Activated CD8-positive, alpha-beta T cell treated with anti-CD3 and anti-CD28 coated beads, Interleukin-2, amount 10 ng/mL, durations not matched to agents 7 days and 5 days (primary cell): ENCODE results near the gene CHST15. TPM values are rescaled to one million over a fixed set of nuclear protein-coding genes. Genes with fewer than 3 reads are reported as not detected.
"Not testable (repeated sequence)": the region's sequence is repeated elsewhere in the genome, so short reads cannot be mapped to it uniquely, and the experiment has no call there.

ENCODE experiments used
- ATAC-seq: fragments of 150-1000 bp; cut with Tn5 transposase; one replicate; pipeline ENCODE4 v1.10.0; 2021; ENCODE audit warnings: moderate library complexity
- CTCF ChIA-PET: fragments of 350-600 bp; sonication (Branson Sonifier 250); formaldehyde crosslinking; loops from one replicate; lab custom pipeline; 2021; ENCODE audit warnings: antibody characterized with exemption; lab: Charles Lee
- POLR2A ChIA-PET: fragments of 350-600 bp; sonication (Branson Sonifier 250); formaldehyde crosslinking; loops from one replicate; lab custom pipeline; 2021; ENCODE audit warnings: antibody characterized with exemption; lab: Charles Lee
- DNase-seq: peaks from one replicate; pipeline ENCODE4 v3.0.0-alpha.2; 2020
- H3K27ac Mint-ChIP-seq: one replicate; pipeline ENCODE4 v1.8.0; 2021; ENCODE audit warnings: mild to moderate bottlenecking, mixed read lengths
- H3K27me3 Mint-ChIP-seq: one replicate; pipeline ENCODE4 v1.8.0; 2021; ENCODE audit warnings: low read depth, mixed read lengths
- H3K36me3 Mint-ChIP-seq: one replicate; pipeline ENCODE4 v1.8.0; 2021; ENCODE audit warnings: low read depth, mixed read lengths
- H3K4me1 Mint-ChIP-seq: one replicate; pipeline ENCODE4 v1.8.0; 2021; ENCODE audit warnings: low read depth, mixed read lengths
- H3K4me3 Mint-ChIP-seq: one replicate; pipeline ENCODE4 v1.8.0; 2021; ENCODE audit warnings: mild to moderate bottlenecking, mixed read lengths
- H3K9me3 Mint-ChIP-seq: one replicate; pipeline ENCODE4 v1.8.0; 2022; ENCODE audit warnings: mixed read lengths; ENCODE audit not compliant: insufficient read depth
- total RNA-seq, 2 experiments: library from RNA; stranded (reverse); gene quantifications; one replicate each; pipeline ENCODE4 v1.2.3, GENCODE V29; 2021

Gene CHST15
- total RNA-seq, 2 experiments from 2014 or later, result not detected

- DNase-seq (no peak), ATAC-seq (no peak)
- no peaks in the 10 kb centered on the region for H3K27me3 Mint-ChIP-seq
- H3K4me1 Mint-ChIP-seq, result peaks cover 10% of the 10 kb centered on the region
- CTCF ChIA-PET, result no interaction called here
- POLR2A ChIA-PET, result no interaction called here
- no peak overlapping the region for H3K4me3 Mint-ChIP-seq
- H3K9me3 Mint-ChIP-seq, result no peaks in the 10 kb centered on the region
- no peak overlapping the region for H3K27ac Mint-ChIP-seq
- H3K36me3 Mint-ChIP-seq, result no peaks in the 10 kb centered on the region
These were observed 11.6 kb upstream of the CHST15 start for GRCh38 chr10:124105045-124105444.

- POLR2A ChIA-PET, result no interaction called here
These were observed 10.7 kb upstream of the CHST15 start for GRCh38 chr10:124104011-124104627.

GRCh38 chr10:124101351-124101750 lies 8.0 kb upstream of the CHST15 start:
- Mint-ChIP-seq H3K27me3 (peaks cover 12% of the 10 kb centered on the region), H3K9me3 (no peaks in the 10 kb centered on the region), H3K4me3 (no peak overlapping the region), H3K27ac (no peak overlapping the region), H3K4me1 (no peaks in the 10 kb centered on the region), H3K36me3 (peaks cover under 1% of the 10 kb centered on the region)
- ATAC-seq, result no peak
- DNase-seq, result no peak
- ChIA-PET CTCF (no interaction called here), POLR2A (no interaction called here)

More at GRCh38 chr10:124104011-124104627, 10.7 kb upstream of the CHST15 start:
- ATAC-seq (no peak), DNase-seq (no peak)
- Mint-ChIP-seq H3K36me3 (no peaks in the 10 kb centered on the region), H3K4me3 (no peak overlapping the region), H3K27ac (no peak overlapping the region), H3K27me3 (peaks cover under 1% of the 10 kb centered on the region), H3K4me1 (peaks cover 2% of the 10 kb centered on the region), H3K9me3 (no peaks in the 10 kb centered on the region)
- CTCF ChIA-PET, result no interaction called here

- DNase-seq, H3K36me3 Mint-ChIP-seq, POLR2A ChIA-PET, H3K9me3 Mint-ChIP-seq, H3K27ac Mint-ChIP-seq, CTCF ChIA-PET, H3K4me1 Mint-ChIP-seq, ATAC-seq, H3K4me3 Mint-ChIP-seq: not testable (repeated sequence)
- H3K27me3 Mint-ChIP-seq, result peaks cover 17% of the 10 kb centered on the region
These were observed 7.3 kb upstream of the CHST15 start for GRCh38 chr10:124100651-124101050.

GRCh38 chr10:124100124-124100523 lies 6.7 kb upstream of the CHST15 start:
- Mint-ChIP-seq H3K27ac (no peak overlapping the region), H3K4me1 (no peaks in the 10 kb centered on the region), H3K4me3 (no peak overlapping the region), H3K36me3 (peaks cover 4% of the 10 kb centered on the region), H3K27me3 (peaks cover 22% of the 10 kb centered on the region), H3K9me3 (no peaks in the 10 kb centered on the region)
- ATAC-seq, result no peak
- ChIA-PET POLR2A (no interaction called here), CTCF (no interaction called here)
- DNase-seq, result no peak

- Mint-ChIP-seq H3K4me1 (no peaks in the 10 kb centered on the region), H3K4me3 (no peak overlapping the region), H3K9me3 (no peaks in the 10 kb centered on the region), H3K36me3 (peaks cover 4% of the 10 kb centered on the region), H3K27me3 (peaks cover 28% of the 10 kb centered on the region), H3K27ac (no peak overlapping the region)
- DNase-seq (no peak), ATAC-seq (no peak)
- CTCF ChIA-PET, result no interaction called here
- POLR2A ChIA-PET, result no interaction called here
These were observed 6.2 kb upstream of the CHST15 start for GRCh38 chr10:124099604-124100003.

- Mint-ChIP-seq H3K9me3 (no peaks in the 10 kb centered on the region), H3K36me3 (peaks cover 4% of the 10 kb centered on the region), H3K4me1 (no peaks in the 10 kb centered on the region), H3K27me3 (peaks cover 32% of the 10 kb centered on the region), H3K27ac (no peak overlapping the region), H3K4me3 (no peak overlapping the region)
- ChIA-PET POLR2A (no interaction called here), CTCF (interaction anchor here (1.1 kb wide), 1 partner anchor 290 kb away, joined by 3 read pairs; no protein-coding TSS in a partner anchor)
- DNase-seq, result no peak
- ATAC-seq, result no peak
These were observed 5.2 kb upstream of the CHST15 start for GRCh38 chr10:124098575-124098974.

GRCh38 chr10:124097883-124098282 lies 4.5 kb upstream of the CHST15 start:
- ChIA-PET CTCF (interaction anchor here (1.1 kb wide), 1 partner anchor 291 kb away, joined by 3 read pairs; no protein-coding TSS in a partner anchor), POLR2A (no interaction called here)
- no peaks in the 10 kb centered on the region for H3K4me1 Mint-ChIP-seq
- no peak for DNase-seq
- peaks cover 4% of the 10 kb centered on the region for H3K36me3 Mint-ChIP-seq
- H3K9me3 Mint-ChIP-seq, result no peaks in the 10 kb centered on the region
- H3K27ac Mint-ChIP-seq, result no peak overlapping the region
- H3K4me3 Mint-ChIP-seq, result no peak overlapping the region
- peaks cover 32% of the 10 kb centered on the region for H3K27me3 Mint-ChIP-seq
- ATAC-seq, result no peak

GRCh38 chr10:124096494-124096893 lies 3.1 kb upstream of the CHST15 start:
- Mint-ChIP-seq H3K4me1 (no peaks in the 10 kb centered on the region), H3K27ac (no peak overlapping the region), H3K36me3 (peaks cover 4% of the 10 kb centered on the region), H3K9me3 (no peaks in the 10 kb centered on the region), H3K4me3 (no peak overlapping the region), H3K27me3 (peaks cover 35% of the 10 kb centered on the region)
- CTCF ChIA-PET, result no interaction called here
- ATAC-seq (no peak), DNase-seq (no peak)
- POLR2A ChIA-PET, result no interaction called here

- ATAC-seq, H3K36me3 Mint-ChIP-seq, H3K4me3 Mint-ChIP-seq, CTCF ChIA-PET, H3K9me3 Mint-ChIP-seq, POLR2A ChIA-PET, DNase-seq, H3K27ac Mint-ChIP-seq, H3K4me1 Mint-ChIP-seq: not testable (repeated sequence)
- peaks cover 39% of the 10 kb centered on the region for H3K27me3 Mint-ChIP-seq
These were observed 2.4 kb upstream of the CHST15 start for GRCh38 chr10:124095801-124096200.

GRCh38 chr10:124095096-124095495 lies 1.7 kb upstream of the CHST15 start:
- Mint-ChIP-seq H3K27ac (no peak overlapping the region), H3K27me3 (peaks cover 46% of the 10 kb centered on the region), H3K4me1 (peaks cover 1% of the 10 kb centered on the region), H3K4me3 (no peak overlapping the region), H3K36me3 (peaks cover 4% of the 10 kb centered on the region), H3K9me3 (no peaks in the 10 kb centered on the region)
- ChIA-PET CTCF (no interaction called here), POLR2A (no interaction called here)
- no peak for DNase-seq
- no peak for ATAC-seq

- H3K36me3 Mint-ChIP-seq, result peaks cover 4% of the 10 kb centered on the region
- H3K4me3 Mint-ChIP-seq, result no peak overlapping the region
- H3K27ac Mint-ChIP-seq, result no peak overlapping the region
- CTCF ChIA-PET, result no interaction called here
- ATAC-seq (no peak), DNase-seq (no peak)
- H3K27me3 Mint-ChIP-seq, result peaks cover 53% of the 10 kb centered on the region
- POLR2A ChIA-PET, result no interaction called here
- H3K9me3 Mint-ChIP-seq, result no peaks in the 10 kb centered on the region
- peaks cover 1% of the 10 kb centered on the region for H3K4me1 Mint-ChIP-seq
These were observed 1.0 kb upstream of the CHST15 start for GRCh38 chr10:124094419-124094785.
